Stimulated activated CD4-positive, alpha-beta T cell treated with anti-CD3 and anti-CD28 coated beads, Interleukin-1b, Interleukin-23, amount 100 ng/mL, for 24 hours (primary cell): ENCODE measurements around the gene SBNO2.
A peak's percentile ranks its signal among the peaks of the same experiment; 100 is the strongest.
"Not testable (repeated sequence)": the region's sequence is repeated elsewhere in the genome, so short reads cannot be mapped to it uniquely, and the experiment has no call there.

ENCODE experiments used
- DNase-seq, 4 experiments: peaks; one replicate each; pipeline ENCODE4 v3.0.0-alpha.2; 2020; ENCODE audit warnings: low read depth in 4 of 4, low spot score in 1 of 4

SBNO2 gene

GRCh38 chr19:1173845-1174809, at the start of gene SBNO2:
SBNO2 (minus strand) TSS chr19:1174268; CDS start chr19:1154276, 19,992 bp downstream.
- peak; percentile 86 to 95 (median 90) for DNase-seq

DNA sequence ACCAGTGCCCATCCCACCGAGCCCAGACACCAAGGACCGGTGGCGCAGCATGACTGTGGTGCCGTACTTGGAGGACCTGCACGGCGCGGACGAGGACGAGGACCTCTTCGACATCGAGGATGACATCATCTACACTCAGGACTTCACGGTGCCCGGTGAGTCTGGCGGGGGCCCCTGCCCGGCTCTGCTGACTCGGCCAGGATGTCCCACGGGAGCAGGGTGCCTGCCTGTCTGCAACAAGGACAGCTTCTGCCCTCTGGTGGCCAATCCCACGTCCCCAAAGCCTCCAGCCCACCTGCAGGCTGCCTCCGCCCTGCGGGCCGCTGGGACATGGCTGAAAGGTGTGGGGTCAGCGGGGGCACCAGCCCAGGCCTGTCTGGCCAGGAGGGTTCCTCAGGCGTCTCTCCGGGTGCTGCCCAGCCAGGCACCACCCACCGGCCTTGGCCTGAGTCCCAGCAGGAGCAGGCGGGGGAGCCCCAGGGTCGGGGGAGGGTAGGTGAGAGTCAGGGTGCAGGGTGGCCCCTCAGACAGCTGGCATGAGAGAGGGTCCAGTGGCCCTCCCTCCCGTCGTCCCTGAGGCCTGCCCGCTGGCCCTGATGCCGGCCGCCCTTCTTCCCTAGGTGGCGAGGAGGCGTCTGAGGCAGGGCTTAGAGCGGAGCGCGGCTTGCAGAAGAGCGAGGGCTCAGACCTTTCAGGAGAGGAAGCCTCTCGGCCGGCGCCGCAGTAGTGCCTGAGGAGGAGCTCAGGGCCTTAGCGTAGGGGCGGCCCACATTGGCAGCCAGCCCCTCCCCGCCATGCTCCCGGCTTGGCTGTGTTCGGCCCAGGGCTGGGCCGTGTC, 49.2 kb upstream of the SBNO2 start:
- no peak for DNase-seq

DNA sequence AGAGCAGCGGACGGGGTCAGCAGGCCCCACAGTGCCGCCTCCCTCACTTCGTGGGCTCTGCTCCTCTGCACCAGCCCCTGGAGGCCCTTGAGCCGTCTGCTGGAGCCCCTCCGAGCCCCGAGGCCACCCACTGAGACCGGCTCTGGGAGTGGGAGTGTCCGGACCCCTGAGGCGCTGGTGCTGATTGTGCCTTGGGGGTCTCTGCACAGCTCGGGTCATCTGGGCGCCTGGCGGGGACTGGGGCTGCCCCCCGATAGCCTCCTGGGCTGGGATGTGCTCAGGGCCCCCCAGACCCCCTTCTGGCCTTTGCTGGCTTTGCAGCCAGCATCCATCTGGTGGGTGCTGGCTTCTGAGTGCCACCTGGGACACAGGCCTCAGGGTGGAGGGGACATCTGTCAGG, 48.3 kb upstream of the SBNO2 start:
- DNase-seq = no peak

GRCh38 chr19:1221904-1222255, 47.8 kb upstream of the SBNO2 start:
- no peak for DNase-seq

- DNase-seq = no peak
Measured at GRCh38 chr19:1220976-1221903, 47.2 kb upstream of the SBNO2 start.

- no peak for DNase-seq
Measured at GRCh38 chr19:1220477-1220930, 46.4 kb upstream of the SBNO2 start.

- no peak for DNase-seq
Measured at GRCh38 chr19:1219786-1220476, 45.9 kb upstream of the SBNO2 start.

GRCh38 chr19:1218751-1219567, 44.9 kb upstream of the SBNO2 start:
- DNase-seq = no peak

- no peak for DNase-seq
Measured at GRCh38 chr19:1217366-1217765, 43.3 kb upstream of the SBNO2 start.

GRCh38 chr19:1216756-1217155, 42.7 kb upstream of the SBNO2 start:
- DNase-seq = no peak

- no peak for DNase-seq
Measured at GRCh38 chr19:1214862-1215731, 41.0 kb upstream of the SBNO2 start.

DNA sequence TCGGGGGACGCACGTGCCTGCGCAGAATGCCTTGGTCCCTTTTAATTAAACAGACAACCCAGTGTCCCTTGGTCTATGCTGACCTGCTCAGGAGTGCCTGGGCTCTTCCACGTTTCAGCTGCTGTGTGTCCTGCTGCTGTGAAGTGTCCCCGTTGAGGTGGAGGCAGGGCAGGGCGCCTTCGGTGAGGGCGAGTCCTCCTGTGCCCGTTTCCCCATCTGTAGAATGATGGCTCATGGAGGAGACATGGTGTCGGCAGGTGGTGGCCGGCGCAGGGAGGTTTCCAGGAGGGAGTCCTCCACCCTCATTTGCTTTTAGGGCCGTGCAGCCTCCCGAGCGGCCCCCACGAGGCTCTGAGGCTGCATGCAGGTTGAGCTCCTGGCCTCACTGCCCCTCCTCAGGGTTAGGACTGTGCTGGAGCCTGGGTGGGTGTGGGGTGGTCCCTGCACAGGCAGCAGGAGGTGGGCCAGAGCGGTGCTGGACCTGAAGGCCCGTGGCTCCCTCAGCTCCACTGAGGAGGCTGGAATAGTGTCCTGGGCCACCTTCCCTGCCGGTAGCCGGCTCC, 40.3 kb upstream of the SBNO2 start:
- no peak for DNase-seq

DNA sequence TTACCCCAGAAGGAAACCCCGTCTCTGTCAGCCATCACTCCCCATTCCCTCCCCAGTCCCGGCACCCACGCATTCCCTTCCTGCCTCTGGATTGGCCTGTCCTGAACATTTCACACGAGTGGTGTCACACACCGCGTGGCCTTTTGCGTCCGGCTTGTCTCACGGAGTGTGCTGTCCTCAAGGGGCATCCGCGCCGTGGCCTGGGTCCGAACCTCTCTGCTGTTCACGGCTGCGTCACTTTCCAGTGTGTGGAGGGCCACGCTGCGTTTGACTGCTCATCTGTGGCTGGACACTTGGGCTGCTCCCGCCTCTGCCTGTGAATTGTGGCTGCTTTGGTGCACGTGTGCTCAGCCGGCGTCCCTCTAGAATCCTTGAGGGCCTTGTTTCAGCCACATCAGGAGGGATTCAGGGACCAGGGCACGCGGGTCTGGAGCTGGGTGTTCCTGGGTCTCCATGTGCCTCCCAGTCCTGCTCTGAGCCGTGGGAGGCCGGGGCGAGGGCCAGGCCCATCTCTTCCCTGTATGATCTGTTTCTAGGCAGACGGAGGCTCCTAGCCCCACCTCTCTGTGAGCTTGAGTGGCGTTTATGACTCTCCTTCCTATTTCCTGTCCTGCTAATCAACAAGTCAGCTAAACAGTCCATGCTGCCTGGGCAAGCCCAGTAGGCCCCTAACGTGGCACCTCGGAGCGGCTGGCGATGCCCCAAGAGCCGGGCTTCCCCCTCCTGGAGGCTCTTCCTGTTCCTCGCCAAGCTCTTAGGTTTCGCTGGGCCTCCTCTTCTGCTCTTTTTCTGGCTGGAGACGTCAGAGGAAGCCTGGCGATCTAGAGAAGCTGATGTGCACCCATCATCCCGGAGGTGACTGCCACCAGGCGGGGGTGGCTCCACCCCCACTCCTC, 39.6 kb upstream of the SBNO2 start:
- no peak for DNase-seq

- DNase-seq = no peak
Measured at GRCh38 chr19:1211494-1212234, 37.6 kb upstream of the SBNO2 start.

DNA sequence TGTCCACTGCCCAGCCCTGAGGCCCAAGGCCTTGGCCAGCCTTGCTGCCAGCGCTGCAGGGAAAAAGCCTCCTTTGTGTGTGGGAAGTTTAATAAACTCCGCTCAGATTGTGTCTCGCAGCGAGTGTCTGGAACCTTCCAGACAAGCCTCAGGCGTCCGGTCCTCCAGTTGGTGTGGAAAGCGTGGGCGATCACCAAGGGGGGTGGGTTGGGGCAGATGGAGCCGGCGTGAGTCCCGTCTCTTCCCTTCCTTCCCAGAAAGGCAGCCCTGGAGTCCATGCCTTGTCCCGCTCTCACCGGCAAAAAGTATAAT, 36.1 kb upstream of the SBNO2 start:
- no peak for DNase-seq

DNA sequence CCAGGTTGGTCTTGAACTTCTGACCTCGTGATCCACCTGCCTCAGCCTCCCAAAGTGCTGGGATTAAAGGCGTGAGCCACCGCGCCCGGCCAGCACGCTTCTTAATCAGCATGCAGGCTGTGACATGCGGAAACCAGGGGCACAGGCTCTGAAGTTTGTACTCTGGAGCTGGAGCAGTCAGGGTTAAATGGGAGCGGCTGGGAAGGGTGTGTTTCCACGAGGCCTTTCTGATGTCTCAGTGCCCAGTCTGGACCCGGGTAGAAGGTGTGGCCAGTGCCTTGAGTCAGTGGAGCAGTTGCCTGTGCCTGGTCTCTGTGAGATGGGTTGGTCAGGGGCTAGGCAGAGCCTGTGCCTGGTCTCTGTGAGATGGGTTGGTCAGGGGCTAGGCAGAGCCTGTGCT, 34.8 kb upstream of the SBNO2 start:
- not testable (repeated sequence) for DNase-seq
